ENCODE results near the gene CLOCK. TPM values are rescaled to one million over a fixed set of nuclear protein-coding genes. Genes with fewer than 3 reads are reported as not detected.
A peak's percentile ranks its signal among the peaks of the same experiment; 100 is the strongest.

CLOCK gene
- total RNA-seq, 1 experiment from 2014 or later: 24.9 TPM

- Histone ChIP-seq H3K27ac (ENCODE audit: low read length) (no peak overlapping the region), H3K9me3 (ENCODE audit: control insufficient read depth, insufficient read depth, low read depth, low read length) (no peaks in the 10 kb centered on the region), H3K4me3 (ENCODE audit: low read depth in 2 of 2, low read length in 2 of 2) (no peak overlapping the region), H3K4me1 (ENCODE audit: control insufficient read depth, insufficient read depth, low read length) (no peaks in the 10 kb centered on the region), H3K36me3 (ENCODE audit: control insufficient read depth, insufficient read depth, low read length) (peaks cover 18% of the 10 kb centered on the region), H3K27me3 (ENCODE audit: control insufficient read depth, insufficient read depth, low read length) (no peaks in the 10 kb centered on the region)
- no peak for TF ChIP-seq POLR2AphosphoS5 (IDR thresholded peaks at IDR 0.05; ENCODE audit: low read depth, low read length)
- TF ChIP-seq CTCF (IDR thresholded peaks at IDR 0.05): peak; percentile 30; the same call in 1 of the 2 replicates
- no peak for TF ChIP-seq SIN3A (IDR thresholded peaks at IDR 0.05; ENCODE audit: borderline replicate concordance, insufficient read depth, low read depth, low read length)
- CTCF ChIA-PET: interaction anchor here (0.6 kb wide), 1 partner anchor 111 kb away, joined by 4 read pairs; the partner anchor contains the start of gene CLOCK
- intact Hi-C loops (cut with micrococcal nuclease; ENCODE audit: unreplicated experiment): no loop called here
- in situ Hi-C loops (cut with HindIII; ENCODE audit: low pct_unique_long_range_greater_than_20kb, low sequenced_read_pairs): no loop called here
- no TSS peak for BruUV-seq (replicated peaks)
- no peak for ATAC-seq
- DNase-seq (ENCODE audit: low read depth, low spot score): no peak
- POLR2A ChIA-PET: no interaction called here
These were observed 111.4 kb downstream of the CLOCK start for GRCh38 chr4:55435141-55435841.

GRCh38 chr4:55431710-55432336, 114.9 kb downstream of the CLOCK start:
- no peaks in the 10 kb centered on the region for H3K27me3 ChIP-seq (ENCODE audit: control insufficient read depth, insufficient read depth, low read length)
- no peak overlapping the region for H3K27ac ChIP-seq (ENCODE audit: low read length)
- TF ChIP-seq SIN3A (IDR thresholded peaks at IDR 0.05; ENCODE audit: borderline replicate concordance, insufficient read depth, low read depth, low read length) (no peak), TCF7L2 (IDR thresholded peaks at IDR 0.05; ENCODE audit: low read depth, low read length) (no peak), REST (IDR thresholded peaks at IDR 0.05; ENCODE audit: insufficient read depth in 1 of 2, low read depth in 2 of 2, low read length in 1 of 2) (no peak), CTCF (IDR thresholded peaks at IDR 0.05) (no peak), POLR2AphosphoS5 (IDR thresholded peaks at IDR 0.05; ENCODE audit: low read depth, low read length) (no peak)
- H3K4me3 ChIP-seq (ENCODE audit: low read depth in 2 of 2, low read length in 2 of 2): no peak overlapping the region
- ATAC-seq (no peak), DNase-seq (ENCODE audit: low read depth, low spot score) (no peak)
- BruUV-seq (replicated peaks): no TSS peak
- in situ Hi-C loops (cut with HindIII; ENCODE audit: low pct_unique_long_range_greater_than_20kb, low sequenced_read_pairs): no loop called here
- H3K36me3 ChIP-seq (ENCODE audit: control insufficient read depth, insufficient read depth, low read length): peaks cover 28% of the 10 kb centered on the region
- no peaks in the 10 kb centered on the region for H3K4me1 ChIP-seq (ENCODE audit: control insufficient read depth, insufficient read depth, low read length)
- CTCF ChIA-PET: no interaction called here
- intact Hi-C loops (cut with micrococcal nuclease; ENCODE audit: unreplicated experiment): no loop called here
- no peaks in the 10 kb centered on the region for H3K9me3 ChIP-seq (ENCODE audit: control insufficient read depth, insufficient read depth, low read depth, low read length)
- POLR2A ChIA-PET: interaction anchor here (1.1 kb wide), 1 partner anchor 14 kb away, joined by 7 read pairs; no protein-coding TSS in a partner anchor

Data from Panc1 (cell line).